Calu3 (cell line): ENCODE data around the gene MTERF4. TPM values are rescaled to one million over a fixed set of nuclear protein-coding genes. Genes with fewer than 3 reads are reported as not detected.

Experiments used
- BruUV-seq: library from RNA; stranded (reverse); fragments of 400-500 nt; replicated peaks from 2 replicates; lab custom pipeline; 2021; lab: Mats Ljungman, UMichigan
- CTCF ChIA-PET: fragments of 300-600 bp; sonication (Branson Sonifier 250); formaldehyde crosslinking; loops from one replicate; lab custom pipeline; 2022; ENCODE audit warnings: antibody characterized with exemption; lab: Charles Lee
- DNase-seq: peaks from one replicate; pipeline ENCODE4 v3.0.0; 2022
- H3K27ac Mint-ChIP-seq: one replicate; pipeline ENCODE4 v1.8.0; 2022; ENCODE audit warnings: mixed read lengths; ENCODE audit not compliant: unreplicated experiment
- H3K27me3 Mint-ChIP-seq: one replicate; pipeline ENCODE4 v1.8.0; 2022; ENCODE audit warnings: mixed read lengths; ENCODE audit not compliant: unreplicated experiment
- H3K36me3 Mint-ChIP-seq: one replicate; pipeline ENCODE4 v1.8.0; 2022; ENCODE audit warnings: mild to moderate bottlenecking, moderate library complexity, mixed read lengths; ENCODE audit not compliant: insufficient read depth, unreplicated experiment
- H3K4me1 Mint-ChIP-seq: one replicate; pipeline ENCODE4 v1.8.0; 2022; ENCODE audit warnings: mild to moderate bottlenecking, low read depth, mixed read lengths; ENCODE audit not compliant: unreplicated experiment
- H3K4me3 Mint-ChIP-seq: one replicate; pipeline ENCODE4 v1.8.0; 2022; ENCODE audit warnings: mild to moderate bottlenecking, low read depth, moderate library complexity, mixed read lengths; ENCODE audit not compliant: unreplicated experiment
- H3K9me3 Mint-ChIP-seq: one replicate; pipeline ENCODE4 v1.8.0; 2022; ENCODE audit warnings: low read depth, mixed read lengths; ENCODE audit not compliant: unreplicated experiment
- intact Hi-C: fragments of 100-400 bp; cut with micrococcal nuclease; formaldehyde crosslinking; loops from one replicate; pipeline ENCODE4 v1.10.0; 2022; ENCODE audit not compliant: unreplicated experiment
- total RNA-seq: library from RNA; stranded (reverse); gene quantifications from 2 replicates; pipeline ENCODE4 v1.2.3, GENCODE V29; 2022
- TF ChIP-seq, protein P1 (sequence below): fragments of 200-600 bp; IDR thresholded peaks from one replicate; pipeline ENCODE4 v1.8.0; 2022; ENCODE audit warnings: antibody characterized with exemption; ENCODE audit not compliant: unreplicated experiment

Gene MTERF4
- total RNA-seq, 1 experiment from 2014 or later: 33.6 TPM

DNA sequence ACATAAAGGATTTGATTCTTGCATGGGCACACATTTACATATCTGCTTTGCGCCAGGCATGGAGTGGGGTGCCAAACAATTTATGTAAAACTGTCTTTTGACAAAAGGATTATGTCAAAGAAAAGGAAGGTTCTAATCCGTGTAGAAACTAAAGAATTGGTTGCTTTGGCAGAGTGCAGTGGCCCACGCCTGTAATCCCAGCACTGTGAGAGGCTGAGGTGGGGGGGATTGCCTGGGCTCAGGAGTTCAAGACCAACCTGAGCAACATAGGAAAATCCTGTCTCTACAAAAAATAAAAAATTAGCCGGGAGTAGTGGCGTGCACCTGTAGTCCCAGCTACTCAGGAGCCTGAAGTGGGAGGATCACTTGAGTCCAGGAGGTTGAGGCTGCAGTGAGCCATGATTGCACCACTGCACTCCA lies 1.1 kb upstream of the MTERF4 start:
- TF ChIP-seq, protein P1, sequence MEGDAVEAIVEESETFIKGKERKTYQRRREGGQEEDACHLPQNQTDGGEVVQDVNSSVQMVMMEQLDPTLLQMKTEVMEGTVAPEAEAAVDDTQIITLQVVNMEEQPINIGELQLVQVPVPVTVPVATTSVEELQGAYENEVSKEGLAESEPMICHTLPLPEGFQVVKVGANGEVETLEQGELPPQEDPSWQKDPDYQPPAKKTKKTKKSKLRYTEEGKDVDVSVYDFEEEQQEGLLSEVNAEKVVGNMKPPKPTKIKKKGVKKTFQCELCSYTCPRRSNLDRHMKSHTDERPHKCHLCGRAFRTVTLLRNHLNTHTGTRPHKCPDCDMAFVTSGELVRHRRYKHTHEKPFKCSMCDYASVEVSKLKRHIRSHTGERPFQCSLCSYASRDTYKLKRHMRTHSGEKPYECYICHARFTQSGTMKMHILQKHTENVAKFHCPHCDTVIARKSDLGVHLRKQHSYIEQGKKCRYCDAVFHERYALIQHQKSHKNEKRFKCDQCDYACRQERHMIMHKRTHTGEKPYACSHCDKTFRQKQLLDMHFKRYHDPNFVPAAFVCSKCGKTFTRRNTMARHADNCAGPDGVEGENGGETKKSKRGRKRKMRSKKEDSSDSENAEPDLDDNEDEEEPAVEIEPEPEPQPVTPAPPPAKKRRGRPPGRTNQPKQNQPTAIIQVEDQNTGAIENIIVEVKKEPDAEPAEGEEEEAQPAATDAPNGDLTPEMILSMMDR: no peak
- no peaks in the 10 kb centered on the region for H3K4me1 Mint-ChIP-seq
- DNase-seq: no peak
- no peaks in the 10 kb centered on the region for H3K27me3 Mint-ChIP-seq
- intact Hi-C loops: loop anchor here (5.0 kb wide), 1 partner anchor 44 kb away; the partner anchor contains the start of gene PASK
- peaks cover 21% of the 10 kb centered on the region for H3K36me3 Mint-ChIP-seq
- no TSS peak for BruUV-seq
- peak overlapping the region; percentile 96 for H3K4me3 Mint-ChIP-seq
- H3K9me3 Mint-ChIP-seq: no peaks in the 10 kb centered on the region
- H3K27ac Mint-ChIP-seq: peak overlapping the region; percentile 85
- CTCF ChIA-PET: interaction anchor here (0.6 kb wide), 1 partner anchor 385 kb away, joined by 3 read pairs; no protein-coding TSS in a partner anchor

DNA sequence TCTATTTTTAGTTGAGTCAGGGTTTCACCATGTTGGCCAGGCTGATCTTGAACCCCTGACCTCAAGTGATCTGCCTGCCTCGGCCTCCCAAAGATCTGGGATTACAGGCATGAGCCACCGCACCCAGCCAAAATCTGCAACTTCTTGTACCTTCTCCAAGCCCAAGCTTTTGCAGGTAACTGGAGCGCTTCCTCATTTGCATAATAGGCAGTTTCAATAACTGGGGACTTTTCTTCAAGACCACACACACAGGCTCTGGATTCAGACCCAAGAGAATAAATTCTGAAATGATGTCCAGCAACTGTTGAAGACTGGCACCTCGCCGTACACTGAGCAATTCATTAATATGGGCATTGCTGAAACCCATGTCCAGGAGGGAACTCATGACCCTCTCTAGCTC lies 2.8 kb downstream of the MTERF4 start:
- no peak overlapping the region for H3K4me3 Mint-ChIP-seq

DNA sequence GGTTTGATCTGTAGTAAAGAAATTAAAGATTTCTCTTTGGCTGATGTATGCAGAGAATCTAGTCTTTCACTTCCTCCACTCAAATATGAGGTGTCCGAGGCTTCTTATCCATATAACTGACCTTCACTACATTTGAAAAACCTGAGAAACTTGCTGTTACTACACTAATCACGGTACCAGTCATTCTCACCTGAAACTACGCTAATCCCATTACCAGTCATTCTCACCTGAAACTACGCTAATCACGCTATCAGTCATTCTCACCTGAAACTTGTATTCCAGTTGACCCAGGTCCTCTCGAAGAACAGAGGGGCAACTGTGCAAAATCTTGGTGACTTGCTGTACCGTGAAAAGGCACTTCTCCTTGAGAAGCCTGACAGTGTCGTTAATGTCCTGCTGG lies 5.1 kb downstream of the MTERF4 start:
- DNase-seq: no peak
- no TSS peak for BruUV-seq
- peaks cover 19% of the 10 kb centered on the region for H3K36me3 Mint-ChIP-seq
- TF ChIP-seq, protein P1: no peak
- CTCF ChIA-PET: no interaction called here
- H3K27me3 Mint-ChIP-seq: no peaks in the 10 kb centered on the region
- intact Hi-C loops: no loop called here
- no peak overlapping the region for H3K27ac Mint-ChIP-seq
- H3K4me1 Mint-ChIP-seq: no peaks in the 10 kb centered on the region
- no peaks in the 10 kb centered on the region for H3K9me3 Mint-ChIP-seq
- no peak overlapping the region for H3K4me3 Mint-ChIP-seq

More for the DNA sequence above, 2.8 kb downstream of the MTERF4 start:
- Mint-ChIP-seq H3K27me3 (no peaks in the 10 kb centered on the region), H3K36me3 (peaks cover 31% of the 10 kb centered on the region), H3K27ac (no peak overlapping the region), H3K4me1 (no peaks in the 10 kb centered on the region), H3K9me3 (no peaks in the 10 kb centered on the region)
- BruUV-seq: no TSS peak
- intact Hi-C loops: no loop called here
- DNase-seq: no peak
- TF ChIP-seq, protein P1: no peak
- CTCF ChIA-PET: no interaction called here

- Mint-ChIP-seq H3K4me3 (no peak overlapping the region), H3K27ac (no peak overlapping the region), H3K9me3 (no peaks in the 10 kb centered on the region), H3K4me1 (no peaks in the 10 kb centered on the region), H3K27me3 (no peaks in the 10 kb centered on the region), H3K36me3 (peaks cover 15% of the 10 kb centered on the region)
- BruUV-seq: no TSS peak
- TF ChIP-seq, protein P1: no peak
- intact Hi-C loops: no loop called here
- CTCF ChIA-PET: interaction anchor here (0.7 kb wide), 1 partner anchor 366 kb away, joined by 3 read pairs; no protein-coding TSS in a partner anchor
- DNase-seq: no peak
Observed at GRCh38 chr2:241095594-241096290, 6.3 kb downstream of the MTERF4 start.
